HG03039 (cell line): ENCODE results near the gene MT1G.
"Not testable (repeated sequence)": the region's sequence is repeated elsewhere in the genome, so short reads cannot be mapped to it uniquely, and the experiment has no call there.

ENCODE experiments used
- ATAC-seq: cut with Tn5 transposase; IDR thresholded peaks from one replicate; pipeline ENCODE4 v1.9.1; 2021; ENCODE audit warnings: mild to moderate bottlenecking, moderate library complexity; ENCODE audit not compliant: unreplicated experiment

MT1G gene

DNA sequence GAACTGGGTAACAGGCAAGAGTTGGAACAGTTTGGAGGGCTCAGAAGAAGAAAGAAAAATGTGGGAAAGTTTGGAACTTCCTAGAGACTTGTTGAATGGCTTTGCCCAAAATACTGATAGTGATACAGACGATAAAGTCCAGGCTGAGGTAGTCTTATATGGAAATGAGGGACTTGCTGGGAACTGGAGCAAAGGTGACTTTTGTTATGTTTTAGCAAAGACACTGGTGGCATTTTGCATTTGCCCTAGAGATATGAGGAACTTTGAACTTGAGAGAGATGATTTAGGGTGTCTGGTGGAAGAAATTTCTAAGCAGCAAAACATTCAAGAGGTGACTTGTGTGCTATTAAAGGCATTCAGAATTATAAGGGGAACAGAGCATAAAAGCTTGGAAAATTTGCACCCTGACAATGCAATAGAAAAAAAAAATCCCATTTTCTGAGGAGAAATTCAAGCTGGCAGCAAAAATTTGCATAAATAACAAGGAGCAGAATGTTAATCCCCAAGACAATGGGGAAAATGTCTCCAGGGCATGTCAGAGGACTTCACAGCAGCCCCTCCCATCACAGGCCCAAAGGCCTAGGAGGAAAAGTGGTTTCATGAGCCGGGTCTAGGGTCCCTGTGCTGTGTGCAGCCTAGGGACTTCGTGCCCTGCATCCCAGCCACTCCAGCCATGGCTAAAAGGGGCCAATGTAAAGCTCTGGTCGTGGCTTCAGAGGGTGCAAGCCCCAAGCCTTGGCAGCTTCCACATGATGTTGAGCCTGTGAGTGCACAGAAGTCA is 46.0 kb downstream of the MT1G start:
- ATAC-seq, result not testable (repeated sequence)

DNA sequence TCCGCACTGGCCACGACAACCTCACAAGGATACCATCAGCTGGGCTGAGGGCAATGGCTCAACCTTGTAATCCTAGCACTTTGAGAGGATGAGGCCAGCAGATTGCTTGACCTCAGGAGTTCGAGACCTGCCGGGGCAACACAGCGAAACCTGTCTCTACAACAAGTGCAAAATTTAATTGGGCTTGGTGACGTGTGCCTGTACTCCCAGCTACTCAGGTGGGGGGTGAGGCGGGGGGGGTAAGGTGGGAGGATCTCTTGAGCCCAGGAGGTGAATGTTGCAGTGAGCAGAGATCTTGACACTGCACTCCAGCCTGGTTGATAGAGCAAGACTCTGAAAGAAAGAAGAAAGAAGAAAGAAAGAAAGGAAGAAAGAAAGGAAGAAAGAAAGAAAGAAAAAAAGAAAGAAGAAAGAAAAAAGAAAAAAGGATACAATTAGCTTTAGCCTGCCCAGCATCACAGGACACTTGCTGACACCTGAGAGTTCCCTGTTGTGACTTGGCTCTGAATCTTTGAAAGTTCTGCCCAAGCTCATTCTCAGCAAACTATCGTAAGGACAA is 47.4 kb downstream of the MT1G start:
- no peak for ATAC-seq

- no peak for ATAC-seq
Measured at GRCh38 chr16:56618138-56618537, 49.7 kb downstream of the MT1G start.

DNA sequence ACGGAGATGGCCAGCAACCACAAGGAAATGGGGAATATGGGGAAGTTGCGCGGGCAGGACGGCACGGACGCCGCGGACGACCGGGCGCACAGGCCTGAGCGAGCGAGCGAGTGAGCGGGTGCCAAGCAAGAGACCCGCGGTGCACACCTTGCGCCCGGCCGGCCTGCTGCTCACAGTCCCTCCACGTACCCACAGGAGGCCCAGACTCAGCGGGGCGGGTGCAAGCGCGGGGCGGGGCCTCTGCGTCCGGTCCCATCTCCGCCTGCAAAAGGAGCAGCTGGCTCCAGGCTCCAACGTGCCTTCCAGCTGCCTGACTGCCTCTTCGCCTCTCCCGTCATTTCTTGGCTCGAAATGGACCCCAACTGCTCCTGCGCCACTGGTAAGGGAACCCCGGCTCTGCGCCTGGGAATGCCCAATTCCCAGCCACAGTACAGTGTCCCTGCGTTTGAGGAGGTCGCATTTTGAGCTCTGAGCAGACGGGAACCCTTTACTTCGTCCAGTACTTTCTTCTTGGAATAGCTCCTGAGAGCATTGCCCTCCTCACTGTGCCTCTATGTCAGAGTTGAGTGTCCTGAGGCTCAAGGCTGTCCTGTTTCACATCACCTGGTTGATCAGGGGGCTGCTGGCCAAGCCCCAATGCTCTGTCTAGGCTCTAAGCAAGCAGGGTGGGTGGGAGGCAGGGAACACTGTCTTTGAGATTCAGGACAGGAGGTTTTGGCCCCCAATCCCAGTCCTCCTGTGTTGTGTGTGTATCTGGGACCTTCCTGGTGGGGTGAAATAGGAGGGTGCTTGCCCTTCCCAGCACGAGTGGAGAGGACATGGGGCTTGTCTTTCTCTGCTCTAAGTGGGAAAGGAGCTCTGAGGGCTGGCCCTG is 50.4 kb downstream of the MT1G start:
- ATAC-seq, result no peak
